ENCODE data around the gene PPP1R14B.
"Not testable (repeated sequence)": the region's sequence is repeated elsewhere in the genome, so short reads cannot be mapped to it uniquely, and the experiment has no call there.

The PPP1R14B gene

GRCh38 chr11:64260147-64260708 lies 13.5 kb upstream of the PPP1R14B start:
- DNase-seq: no peak

DNA sequence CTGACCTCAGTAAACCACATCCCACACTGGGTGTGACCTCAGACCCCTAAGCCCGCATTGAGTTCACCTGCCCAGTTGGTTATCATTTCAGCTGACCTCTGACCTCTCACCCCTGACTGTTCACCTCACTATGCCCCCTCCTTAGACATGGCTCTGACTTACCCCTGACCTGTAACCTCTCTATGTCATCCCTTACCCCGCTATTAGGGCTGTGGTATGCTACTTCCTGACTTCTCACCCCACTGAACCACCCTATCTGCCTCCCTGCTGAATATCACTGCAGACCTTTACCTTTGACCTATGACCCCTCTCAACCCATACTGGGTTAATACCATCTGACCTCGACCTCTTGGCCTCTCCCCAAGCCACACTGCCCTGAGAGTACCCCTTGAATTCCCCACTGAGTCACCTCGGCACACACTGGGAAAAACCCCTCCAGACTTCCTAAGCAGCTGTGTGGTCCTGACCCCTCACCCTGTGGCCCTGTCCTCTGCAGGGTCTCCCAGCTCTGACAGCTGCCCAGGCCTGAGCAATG lies 12.9 kb upstream of the PPP1R14B start:
- DNase-seq: no peak

DNA sequence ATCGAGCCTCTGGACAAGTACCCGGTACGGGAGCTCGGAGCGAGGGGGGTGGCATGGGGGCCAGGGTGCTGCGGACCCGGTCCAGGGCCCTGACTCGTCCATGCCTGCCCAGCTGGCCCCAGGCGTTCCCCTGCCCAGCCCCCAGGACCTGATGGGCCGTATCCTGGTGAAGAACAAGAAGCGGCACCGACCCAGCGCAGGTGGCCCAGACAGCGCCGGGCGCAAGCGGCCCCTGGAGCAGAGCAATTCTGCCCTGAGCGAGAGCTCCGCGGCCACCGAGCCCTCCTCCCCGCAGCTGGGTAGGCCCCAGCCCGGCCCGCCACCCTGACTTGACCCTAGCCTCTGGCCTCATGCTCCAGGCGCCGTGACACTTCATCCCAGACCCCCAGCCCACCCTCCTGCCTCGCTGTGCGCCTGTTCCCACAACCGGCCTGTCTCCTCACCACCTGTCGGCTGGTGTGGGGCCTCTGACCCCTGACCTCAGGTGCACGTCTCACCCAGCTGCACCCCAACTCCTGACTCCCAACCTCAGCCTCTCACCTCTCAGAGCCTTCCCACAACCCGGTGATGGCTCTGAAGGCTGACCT lies 12.3 kb upstream of the PPP1R14B start:
- DNase-seq: no peak

- DNase-seq: no peak
These were observed 11.6 kb upstream of the PPP1R14B start for GRCh38 chr11:64258356-64258755.

GRCh38 chr11:64256300-64256699 lies 9.6 kb upstream of the PPP1R14B start:
- DNase-seq: no peak

DNA sequence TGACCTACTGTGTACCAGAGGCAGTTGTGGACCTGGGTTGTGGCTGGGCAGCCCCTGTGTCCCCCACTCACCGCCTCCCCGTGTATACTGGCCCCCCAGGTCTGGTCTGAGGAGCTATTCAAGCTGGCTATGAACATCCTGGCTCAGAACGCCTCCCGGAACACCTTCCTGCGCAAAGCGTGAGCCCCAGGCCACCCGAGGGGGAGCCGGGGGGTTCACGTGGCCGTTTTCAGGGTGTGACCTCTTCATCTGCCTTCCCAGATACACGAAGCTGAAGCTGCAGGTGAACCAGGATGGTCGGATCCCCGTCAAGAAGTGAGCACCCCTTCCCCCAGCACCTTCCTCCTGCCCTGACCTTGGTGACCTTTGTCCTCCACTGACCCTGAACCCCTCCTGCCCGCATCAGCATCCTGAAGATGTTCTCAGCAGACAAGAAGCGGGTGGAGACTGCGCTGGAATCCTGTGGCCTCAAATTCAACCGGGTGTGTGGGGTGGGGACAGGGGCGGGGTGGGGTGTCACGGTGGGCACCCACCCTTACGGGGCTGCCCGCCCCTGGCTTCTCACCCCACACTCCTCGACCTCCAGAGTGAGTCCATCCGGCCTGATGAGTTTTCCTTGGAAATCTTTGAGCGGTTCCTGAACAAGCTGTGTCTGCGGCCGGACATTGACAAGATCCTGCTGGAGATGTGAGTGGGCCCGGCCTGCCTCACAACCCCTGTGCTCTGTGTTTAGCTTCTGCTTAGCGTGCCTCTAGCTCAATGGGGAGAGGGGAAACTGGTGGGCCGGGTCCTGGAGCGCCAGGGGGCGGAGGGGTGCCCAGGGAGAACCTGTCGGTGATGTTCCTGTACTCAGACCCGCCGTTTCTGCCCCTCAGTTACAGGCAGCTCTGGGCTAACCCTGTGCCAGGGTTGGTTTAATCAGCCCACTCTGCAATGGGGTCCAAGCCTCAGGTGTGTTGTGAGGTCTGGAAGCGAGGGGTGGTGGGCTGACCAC lies 8.7 kb upstream of the PPP1R14B start:
- no peak for DNase-seq

DNA sequence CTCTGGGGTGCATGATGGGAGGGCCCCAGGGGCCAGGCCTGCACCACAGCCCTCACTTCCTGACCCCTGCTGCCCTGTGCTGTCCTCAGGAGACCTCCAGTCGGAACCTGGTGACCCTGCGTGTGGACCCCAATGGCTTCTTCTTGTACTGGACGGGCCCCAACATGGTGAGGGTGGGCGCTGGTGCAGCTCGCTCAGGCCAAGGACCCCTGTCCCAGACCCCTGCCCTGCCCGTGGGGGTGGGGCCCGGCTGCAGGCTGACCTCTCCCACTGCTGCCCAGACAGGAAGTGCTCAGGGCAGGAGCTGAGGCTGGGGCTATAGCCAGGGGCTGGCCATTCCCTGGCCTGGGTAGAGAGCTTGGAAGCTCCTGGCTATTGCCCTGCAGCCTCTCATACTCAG lies 7.6 kb upstream of the PPP1R14B start:
- no peak for DNase-seq

DNA sequence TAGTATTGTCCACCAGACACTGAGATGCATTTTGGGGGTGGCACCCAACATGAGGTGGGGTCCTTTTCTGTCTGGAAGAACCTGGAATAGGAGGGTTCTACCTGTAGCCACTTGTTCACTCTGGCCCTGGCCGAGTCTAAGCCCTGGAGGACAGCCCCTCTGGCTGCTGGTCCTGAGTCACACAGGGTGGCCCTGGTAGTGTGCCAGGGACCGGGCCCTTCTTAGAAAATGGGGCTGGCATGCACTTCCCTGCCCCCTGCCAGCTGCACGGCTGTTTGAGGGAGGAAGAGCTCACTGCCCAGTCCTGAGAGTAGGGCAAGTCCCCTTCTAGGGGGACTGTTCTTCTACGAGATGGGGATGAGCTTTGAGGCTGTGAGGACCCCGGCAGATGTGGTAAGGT lies 6.7 kb upstream of the PPP1R14B start:
- no peak for DNase-seq

GRCh38 chr11:64253043-64253442 lies 6.3 kb upstream of the PPP1R14B start:
- no peak for DNase-seq

DNA sequence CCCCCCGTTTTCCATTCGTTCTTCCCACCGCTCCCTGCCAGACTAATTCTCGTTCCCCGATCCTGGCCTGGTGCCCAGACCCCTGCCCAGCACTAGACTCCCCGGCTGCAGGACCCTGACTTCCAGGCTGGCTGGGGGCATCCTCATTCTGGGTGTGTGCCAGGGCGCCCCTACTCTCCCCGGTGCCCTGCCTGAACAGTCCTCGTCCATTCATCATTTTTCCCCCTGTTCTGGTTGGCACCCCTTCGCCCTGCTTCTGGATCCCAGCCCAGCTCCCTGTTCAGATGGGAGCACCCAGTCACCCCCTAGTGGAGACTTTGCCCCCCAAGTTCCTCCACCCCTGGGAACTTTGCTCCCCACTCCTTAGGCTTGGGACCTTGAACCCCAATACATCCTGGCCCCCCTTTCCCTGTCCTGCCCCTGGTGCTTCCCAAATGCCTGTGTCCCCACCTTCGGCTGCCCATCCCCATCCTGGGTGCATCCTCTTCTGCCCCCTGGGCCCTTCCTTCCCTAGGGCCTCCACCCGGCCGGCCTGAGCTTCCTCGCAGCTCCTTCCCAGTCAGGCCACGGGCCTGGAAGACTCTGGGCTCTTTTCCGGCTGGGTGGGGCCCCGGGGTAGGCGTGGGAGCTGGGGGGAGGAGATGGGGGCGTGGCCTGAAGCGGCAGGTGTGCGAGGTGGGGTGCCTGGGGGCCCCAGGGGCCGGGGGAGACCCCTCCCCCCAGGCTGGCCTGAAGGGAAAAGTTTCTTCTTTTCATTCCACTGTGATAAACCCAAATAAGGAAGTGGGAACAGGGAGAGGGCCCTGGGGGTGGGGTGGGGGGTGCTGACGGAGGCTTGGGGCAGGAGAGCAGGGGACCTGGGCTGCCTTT lies 5.5 kb upstream of the PPP1R14B start:
- DNase-seq: no peak

- no peak for DNase-seq
These were observed 4.9 kb upstream of the PPP1R14B start for GRCh38 chr11:64251753-64252002.

GRCh38 chr11:64251016-64251752 lies 4.4 kb upstream of the PPP1R14B start, which contains the start of gene PLCB3:
PLCB3 (plus strand) TSS chr11:64251530; CDS start chr11:64251650, 120 bp downstream.
- DNase-seq: peak; percentile 68

DNA sequence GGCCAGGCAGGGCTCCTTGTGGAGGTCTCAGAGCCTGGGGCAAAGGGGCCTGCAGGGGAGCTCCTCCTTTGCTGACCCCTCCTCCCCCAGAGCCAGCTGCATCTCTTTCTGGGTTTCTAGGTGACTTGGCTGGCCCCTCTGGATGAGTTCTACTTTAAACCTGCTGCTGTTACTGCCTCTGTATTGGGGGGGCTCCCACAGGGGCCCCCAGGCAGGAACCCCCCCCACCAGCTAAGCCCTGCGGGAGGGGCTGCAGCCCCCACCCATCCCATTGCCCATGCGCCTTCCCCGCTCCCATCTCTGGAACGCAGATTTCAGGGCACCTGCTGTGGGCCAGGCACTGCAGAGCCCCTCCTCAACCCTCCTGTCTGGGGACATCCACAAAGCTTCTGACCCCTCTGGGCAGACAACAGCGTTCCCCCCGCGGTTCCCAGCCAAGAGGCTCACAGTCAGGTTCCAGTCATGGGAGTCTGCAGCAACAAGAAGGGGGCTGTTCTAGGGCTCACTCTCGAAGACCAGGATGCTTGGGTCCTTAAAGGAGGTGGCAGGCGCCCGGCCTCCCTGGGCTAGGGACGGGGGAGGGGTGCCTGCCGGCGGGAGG lies 3.8 kb upstream of the PPP1R14B start:
- DNase-seq: no peak

GRCh38 chr11:64249563-64250414 lies 3.0 kb upstream of the PPP1R14B start:
- no peak for DNase-seq

DNA sequence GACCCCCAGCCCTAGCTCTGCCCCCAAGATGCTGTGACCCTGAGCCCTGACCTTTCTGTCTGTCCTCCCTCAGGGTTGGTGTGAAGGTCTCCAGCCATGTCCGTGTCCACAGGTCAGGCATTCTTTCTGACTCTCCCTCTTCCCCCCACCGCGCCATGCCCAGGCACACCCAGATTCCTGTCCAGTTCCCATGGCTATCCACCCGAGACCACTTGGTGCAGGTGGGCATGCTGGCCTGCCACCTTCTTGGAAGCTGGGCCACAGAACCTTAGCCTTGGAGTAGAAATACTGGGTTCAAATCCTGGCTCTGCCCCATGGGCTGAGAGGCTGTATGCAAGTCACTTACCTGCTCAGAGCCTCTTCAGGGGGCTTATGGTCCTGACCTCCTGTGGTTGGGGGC lies 2.3 kb upstream of the PPP1R14B start:
- DNase-seq: no peak

DNA sequence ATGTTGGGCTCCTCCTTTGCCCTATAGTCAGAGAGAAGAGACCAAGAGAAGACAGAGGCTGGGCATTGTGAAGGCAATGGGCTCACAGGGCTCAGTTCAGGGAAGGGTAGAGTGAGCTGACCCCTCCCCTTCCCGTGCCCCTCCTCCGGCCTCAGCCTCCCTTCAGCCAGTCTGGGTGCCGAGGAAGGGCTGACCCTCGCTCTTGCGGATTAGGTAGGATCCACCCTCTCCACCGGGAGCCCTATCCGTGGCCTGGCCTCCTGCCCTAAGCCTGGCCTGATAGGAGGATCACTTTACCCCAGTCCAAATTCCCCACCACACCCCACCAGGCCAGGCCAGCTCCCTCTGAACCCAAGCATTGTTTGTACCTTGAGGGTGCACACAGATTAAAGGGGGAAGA lies 1.8 kb upstream of the PPP1R14B start:
- no peak for DNase-seq

GRCh38 chr11:64247729-64248531 lies 1.2 kb upstream of the PPP1R14B start:
- DNase-seq: no peak

- DNase-seq: not testable (repeated sequence)
These were observed 197 bp downstream of the PPP1R14B start for GRCh38 chr11:64246621-64246870.

DNA sequence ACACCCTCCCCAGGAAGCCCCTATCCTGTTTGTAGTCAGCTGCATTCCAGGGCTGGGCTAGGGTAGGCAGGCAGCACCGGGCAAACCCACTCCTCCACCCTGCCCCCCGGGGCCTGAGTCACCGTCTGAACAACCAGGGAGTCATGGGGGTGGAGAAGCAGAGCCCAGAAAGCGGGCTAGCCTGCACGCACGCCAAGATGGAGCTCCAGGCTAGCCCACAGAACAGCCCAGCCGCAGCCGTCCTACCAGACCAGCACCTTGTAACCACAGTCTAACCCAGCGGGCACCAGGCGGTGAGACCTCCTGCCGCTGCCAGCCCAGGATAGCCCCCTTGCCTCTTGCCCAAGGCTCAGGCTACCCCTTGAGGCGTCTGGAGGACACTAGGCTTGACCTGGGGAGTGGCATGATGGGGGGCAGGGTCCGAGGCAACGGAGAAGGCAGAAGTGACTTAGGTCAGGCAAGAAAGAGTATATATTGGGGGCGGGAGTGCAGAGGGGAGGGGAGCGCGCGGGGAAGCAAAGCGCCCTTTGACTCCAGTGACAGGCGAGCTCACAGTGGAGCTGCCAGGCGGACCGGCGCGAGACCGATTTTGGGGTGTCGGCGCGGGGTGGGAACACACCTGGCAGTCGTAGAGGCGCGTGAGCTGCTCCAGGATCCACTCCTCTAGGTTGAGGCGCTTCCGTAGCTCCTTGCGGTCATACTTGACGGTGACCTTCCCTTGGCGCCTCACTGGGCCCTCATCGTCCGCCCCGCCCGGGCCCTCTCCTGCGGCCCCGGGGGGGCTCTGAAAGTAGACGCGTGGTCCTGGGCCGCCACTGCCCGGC lies 734 bp downstream of the PPP1R14B start:
- no peak for DNase-seq
